AML-193 (cell line): ENCODE data around the gene ATF6.

Experiments
- DNase-seq, 2 experiments: peaks; one replicate each; lab custom pipeline; 2025; lab: John Stamatoyannopoulos, UW

ATF6 gene

DNA sequence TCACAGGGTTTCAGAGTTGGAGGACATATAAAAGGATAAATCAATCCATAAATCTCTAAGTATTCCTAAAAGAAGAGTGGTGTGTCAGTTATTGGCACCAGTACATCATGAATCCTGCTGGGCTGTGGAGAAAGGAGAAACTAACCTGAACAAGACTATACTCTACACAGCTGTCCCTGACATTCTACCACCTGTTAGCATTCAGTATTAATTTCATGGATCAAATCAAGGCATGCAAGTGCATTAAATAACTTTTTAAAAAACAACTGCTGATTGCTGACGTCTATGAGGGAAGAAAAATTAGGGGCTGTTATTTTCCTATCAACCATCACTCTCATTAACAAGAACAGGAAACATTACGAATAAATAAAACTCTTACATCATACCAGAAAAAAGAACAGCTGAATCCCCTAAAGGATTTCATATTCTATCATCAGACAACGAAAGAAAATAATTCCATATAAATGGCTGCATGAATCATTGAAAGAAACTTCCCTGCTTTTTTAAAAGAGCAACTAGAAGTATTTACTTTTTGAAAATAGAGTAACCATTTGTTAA lies 121.7 kb downstream of the ATF6 start:
- DNase-seq, result no peak

DNA sequence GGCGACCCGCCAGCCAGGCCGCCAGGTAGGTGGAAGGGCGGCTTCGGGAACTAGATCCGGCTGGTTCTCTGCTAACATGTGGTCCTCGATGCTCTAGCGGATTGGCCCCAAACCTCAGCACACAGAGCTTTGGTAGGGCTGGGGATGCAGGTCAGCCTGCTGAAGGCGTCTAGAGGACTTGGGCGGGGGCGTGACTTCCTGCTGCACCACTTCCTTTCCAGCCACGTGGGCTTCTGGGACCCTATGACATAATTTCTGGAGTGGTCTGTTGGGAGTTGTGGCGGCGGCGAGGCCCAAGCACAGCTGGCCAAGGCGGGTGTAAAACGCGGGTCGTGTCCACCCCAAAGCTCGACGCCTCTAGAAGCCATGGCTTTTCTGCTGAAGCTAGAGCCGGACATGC lies 124.5 kb downstream of the ATF6 start:
- DNase-seq, result no peak

DNA sequence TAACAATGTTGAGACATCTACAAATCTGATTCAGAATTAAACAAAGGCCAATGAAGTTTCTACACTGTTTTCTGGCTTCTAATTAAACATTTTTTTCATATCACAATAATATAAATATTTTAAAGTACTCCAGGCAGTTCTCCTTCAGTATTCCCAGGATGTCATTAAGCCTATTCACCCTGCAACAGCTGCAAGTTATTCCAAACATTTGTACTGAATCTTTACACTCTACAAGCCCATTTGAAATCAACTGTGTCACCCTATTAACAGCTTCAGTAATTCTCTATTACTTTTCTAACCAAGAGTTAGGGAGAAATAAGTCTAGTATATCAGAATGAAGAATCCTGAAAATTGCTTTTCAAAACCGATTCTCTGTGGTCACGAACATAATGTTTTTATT lies 133.0 kb downstream of the ATF6 start:
- no peak for DNase-seq

DNA sequence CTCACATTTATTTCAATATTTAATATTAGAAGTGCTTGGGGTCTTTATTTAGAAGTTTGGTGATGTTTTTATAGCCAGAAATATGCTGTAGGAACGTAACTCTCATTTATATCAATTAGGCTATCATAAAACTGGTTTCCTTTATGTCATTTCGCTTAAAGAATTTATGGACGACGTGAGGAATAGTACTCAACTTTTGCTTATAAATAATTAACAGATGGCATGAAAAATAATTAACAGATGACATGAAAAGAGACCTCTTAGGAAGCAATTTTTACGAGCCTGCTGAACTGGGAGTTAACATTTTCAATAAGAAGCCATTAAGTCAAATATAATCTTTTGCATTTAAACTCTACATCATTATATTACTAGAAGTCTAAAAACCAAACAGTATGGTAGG lies 134.0 kb downstream of the ATF6 start:
- DNase-seq, result no peak

DNA sequence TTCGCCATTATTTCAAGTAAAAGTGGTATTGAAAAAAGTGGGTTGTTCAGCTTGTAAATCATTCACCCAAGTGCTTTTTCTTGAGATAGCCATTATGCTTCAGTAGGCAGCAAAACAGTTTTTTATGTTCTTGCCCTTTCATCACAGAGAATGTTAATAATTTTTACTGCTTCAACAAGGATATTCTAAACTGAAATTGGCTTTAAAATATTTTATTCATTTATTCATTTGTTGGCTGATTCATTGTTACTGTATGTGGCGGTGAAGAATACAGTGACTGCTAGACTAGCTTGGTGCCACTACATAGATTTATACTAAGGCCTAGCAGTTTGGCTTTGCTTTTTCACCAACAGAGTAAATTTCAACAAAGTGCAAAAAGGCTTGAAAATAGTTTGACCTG lies 136.1 kb downstream of the ATF6 start:
- no peak for DNase-seq

DNA sequence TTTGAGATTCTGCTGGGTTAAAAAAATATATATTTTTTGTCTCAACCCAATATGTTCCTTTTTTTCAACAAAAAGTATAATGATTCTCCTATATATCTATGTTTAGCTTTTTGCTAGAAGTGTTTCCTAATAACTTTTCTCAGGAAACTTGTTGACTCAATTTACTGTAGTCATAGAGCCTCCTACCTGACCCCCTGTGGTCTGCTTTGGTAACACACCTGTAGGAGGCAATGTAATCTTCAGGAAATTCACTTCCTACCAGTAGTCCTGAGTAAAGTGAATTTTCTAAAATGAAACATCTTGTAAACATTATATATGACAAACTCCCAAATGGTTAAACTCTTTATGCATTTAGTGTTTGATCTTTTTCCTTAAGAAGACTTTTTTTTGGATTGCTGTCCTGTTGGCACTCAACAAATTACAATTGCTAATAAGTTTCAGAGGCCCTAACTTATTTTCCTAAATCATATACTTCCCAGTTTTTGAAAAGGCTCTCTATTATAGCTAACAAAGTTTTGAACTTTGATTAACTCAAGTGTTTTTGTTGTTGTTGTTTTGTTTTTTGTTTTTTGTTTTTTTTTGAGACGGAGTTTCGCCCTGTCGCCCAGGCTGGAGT lies 139.3 kb downstream of the ATF6 start:
- DNase-seq, result peak in 1 of 2 experiments; percentile 16

DNA sequence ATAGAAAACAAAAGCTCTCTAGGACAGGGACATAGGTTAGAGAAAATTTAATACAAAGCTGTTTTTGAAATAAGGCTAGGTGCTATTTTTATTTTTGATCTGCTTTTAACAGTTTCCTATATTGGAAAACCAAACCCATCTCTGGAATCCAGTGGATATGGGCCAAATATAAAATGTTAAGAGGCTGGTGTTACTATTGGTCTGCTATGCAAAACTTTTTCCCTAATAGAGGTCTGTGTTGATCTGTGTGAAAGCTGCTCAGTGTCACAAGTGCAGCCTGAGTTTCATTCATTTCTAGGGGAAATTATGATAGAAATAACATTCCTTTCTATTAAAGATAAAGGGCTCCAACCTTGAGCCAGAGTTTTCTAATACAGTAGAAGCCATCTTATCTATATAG lies 141.1 kb downstream of the ATF6 start:
- no peak for DNase-seq

DNA sequence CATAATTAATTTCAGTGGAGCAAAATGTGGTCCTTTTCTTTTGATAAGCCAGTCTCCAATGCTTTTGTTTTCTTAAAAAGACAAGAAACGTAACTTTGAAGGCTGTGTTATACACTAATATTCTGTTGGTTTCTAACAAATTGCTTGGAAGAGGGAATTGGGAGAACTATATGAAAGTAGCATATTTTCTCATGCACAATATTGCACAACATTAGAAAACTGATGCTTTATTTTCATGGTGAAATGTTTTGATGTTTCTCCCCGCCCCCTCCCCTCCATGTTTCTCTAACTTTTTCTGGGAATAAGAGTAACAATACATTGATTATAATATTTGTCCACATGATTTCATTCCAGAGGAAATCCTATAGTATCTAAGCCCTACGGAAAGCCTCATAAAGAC lies 142.1 kb downstream of the ATF6 start:
- DNase-seq, result no peak

DNA sequence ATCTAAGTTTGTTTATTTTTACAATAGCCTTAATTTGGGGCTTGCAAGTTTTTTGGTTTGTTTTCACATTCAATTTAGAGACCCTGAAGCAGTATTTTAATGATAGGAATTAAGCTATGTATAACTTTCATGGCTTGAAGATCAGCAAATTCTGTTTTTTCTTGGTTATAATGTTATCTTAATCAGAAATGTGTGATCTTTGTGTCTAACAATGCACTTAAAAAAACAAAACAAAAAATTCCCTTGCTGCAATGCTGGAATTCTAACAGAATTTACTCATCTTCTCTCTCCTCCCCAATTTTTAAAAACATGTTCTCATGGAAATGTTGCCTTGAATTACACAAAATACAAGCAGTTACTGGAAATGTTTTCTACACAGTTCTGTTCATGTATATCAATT lies 144.5 kb downstream of the ATF6 start:
- no peak for DNase-seq

DNA sequence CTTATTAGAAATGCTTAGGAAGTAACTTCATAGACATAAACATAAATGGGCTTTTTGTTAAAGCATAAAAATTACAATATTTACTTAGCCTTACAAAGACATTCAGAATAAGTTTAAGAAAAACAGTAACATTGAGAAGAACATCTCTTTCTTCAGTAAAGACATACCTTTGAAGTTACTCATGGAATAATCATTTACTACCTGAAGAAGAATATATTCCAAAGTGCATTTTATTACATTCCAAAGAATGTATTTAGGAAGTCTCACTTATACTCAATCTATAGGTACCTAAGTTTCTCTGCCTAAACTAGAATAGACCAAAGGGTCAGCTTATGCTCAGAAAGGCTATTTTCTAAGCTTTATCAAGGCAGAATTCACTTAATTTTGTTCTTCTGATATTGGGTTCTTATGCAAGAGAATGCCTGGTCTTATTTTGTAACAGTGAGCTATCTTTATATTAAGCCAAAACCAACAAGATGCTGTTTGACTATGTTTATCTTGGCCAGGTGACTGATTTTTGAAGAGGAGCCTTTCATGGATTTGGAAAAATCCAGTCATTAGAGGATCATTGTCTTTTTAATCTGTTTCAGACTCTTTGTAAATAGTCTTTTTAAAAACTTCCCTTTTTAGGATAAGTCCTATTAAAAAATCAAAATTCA lies 147.5 kb downstream of the ATF6 start:
- DNase-seq, result no peak

DNA sequence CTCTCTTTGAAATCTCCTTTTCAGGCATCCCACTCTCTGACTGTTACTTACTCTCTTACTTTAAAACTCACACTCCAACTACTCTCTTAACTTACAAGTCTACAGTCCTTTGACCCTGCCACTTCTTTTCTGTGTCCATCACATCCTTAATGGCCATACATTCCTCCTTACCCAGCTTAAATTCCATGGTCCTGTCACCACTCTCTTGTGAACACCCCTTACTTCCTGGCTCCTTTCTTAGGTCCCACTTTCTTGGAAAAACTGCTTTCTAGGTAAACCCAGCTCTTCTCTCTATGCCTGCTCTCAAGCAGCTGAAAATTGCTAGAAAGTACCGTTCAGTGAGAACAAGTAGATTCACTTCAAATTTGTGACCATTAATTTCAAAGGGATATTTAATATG lies 148.5 kb downstream of the ATF6 start:
- no peak for DNase-seq

DNA sequence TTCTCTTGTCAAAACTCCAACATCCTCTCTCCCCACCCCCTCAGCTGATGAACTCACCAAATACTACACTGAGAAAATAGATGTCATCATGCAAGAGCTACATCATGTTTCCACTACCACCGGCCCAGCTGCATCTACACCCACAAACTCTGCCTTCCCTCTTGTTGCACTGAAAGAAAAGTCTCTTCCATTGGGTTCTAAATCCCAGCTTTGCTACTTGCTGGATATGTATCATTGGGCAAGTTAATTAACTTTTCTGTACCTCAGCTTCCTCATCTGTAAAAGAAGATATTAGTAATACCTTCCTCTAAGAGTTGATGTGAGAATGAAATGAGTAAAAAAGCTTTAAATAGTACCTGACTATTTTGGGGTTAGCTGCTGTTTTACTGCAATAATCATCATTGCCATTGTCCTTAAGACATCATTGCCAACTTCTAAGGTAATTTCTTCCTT lies 149.0 kb downstream of the ATF6 start:
- DNase-seq, result no peak

DNA sequence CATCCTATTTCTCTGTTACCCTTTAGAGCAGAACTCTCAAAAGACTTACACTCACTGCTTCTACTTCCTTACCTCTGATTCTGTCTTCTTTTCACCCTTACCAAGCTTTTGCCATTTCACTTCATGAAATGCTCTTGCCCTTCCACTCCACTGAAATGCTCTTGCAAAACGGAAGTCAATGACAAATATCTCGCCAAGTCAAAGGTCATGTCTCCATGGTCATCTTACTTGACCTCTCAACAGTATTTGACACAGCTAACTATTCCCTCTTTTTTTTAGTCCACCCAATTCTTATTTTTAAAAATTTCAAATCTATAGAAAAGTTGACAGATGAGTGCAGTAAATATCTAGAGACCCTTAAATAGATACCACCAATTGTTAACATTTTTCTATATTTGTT lies 149.9 kb downstream of the ATF6 start:
- no peak for DNase-seq

DNA sequence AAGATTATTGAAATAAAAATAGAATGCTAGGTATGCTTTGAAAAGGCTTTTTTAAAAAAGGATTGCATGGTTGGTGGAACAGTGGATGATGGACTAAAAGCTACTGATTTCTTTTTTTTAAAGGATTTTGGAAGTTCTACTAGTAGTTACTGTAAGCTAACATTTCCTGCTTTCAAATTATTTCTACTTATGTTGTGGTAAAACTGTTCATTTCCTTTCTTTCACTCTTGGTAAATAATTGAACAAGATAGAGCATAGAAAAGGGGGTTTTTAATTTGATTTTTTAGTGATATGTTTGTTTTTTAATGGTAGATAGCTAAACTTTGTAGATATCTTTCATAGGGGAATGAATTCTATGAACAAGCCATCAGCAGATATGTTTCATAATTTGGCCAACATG lies 153.1 kb downstream of the ATF6 start:
- no peak for DNase-seq

DNA sequence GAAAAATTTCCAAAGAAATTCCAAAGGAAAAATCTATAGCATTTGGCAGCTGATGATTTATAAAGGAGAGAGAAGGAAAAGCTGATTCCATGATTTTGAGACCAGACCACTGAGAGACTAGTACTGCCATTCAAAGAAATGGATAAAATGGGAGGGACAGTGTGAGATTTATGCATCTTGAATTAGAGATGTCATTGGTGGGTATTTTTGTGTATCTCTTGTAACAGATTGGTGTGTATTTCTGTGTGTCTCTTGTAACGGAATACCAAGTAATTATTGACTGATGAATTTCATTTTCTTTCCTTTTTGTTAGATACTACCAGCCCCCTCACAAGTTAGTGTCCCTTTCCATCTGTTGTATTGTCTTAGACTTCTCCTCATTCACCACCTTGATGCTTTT lies 155.4 kb downstream of the ATF6 start:
- DNase-seq, result no peak

DNA sequence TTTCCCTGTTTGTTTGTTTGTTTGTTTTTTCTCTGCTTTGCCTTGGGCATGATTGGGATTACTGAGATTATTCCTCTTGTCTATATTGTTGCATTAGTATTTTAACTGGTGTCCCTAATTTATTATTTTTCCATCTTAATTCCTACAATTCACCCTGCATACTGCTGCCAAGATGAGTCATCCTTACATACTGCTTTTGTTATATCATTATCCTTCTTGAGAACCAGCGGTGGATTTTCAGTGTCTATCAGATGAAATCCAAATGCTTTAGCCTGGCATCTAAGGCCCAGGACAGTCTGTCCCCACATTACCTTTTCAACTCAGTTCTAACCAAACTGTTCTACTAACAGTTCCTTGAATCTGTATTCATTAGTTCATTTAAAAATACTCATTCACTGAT lies 155.9 kb downstream of the ATF6 start:
- no peak for DNase-seq

DNA sequence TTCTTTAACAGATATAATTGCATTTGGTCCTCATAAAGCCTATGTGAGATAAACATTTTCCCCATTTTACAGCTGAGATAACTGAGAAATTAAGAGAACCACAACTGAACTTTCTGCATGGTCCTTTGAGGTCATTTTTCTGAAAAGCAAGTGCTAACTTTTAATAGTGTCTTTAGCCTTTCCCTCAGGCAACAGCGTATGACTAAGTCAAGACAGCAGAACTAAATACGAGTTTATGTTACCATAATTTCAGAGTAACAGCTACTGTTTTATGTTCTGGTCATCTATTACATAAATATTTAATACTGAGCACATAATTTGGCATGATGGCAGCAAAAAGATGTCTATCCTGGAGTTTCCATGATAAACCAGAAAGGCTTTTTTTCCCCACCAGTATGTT lies 161.9 kb downstream of the ATF6 start:
- no peak for DNase-seq

DNA sequence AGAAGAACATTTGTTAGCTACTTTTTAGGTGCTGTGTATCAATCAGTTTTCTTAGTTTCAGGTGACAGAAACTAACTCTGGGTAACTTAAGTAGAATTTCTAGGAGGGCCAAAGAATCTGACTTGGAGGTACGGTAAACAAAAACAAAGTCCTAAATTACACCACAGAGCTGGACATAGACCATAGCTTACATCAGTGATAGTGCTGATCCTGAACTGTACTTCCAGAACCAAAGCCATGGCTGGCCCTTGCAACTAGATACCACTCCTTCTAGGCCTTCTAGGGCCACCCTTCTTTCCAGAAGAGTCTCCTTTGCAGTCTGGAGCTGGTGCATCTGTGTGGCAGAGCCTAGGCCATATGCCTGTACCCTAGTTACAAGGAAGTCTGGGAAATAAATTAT lies 163.0 kb downstream of the ATF6 start:
- DNase-seq, result no peak

DNA sequence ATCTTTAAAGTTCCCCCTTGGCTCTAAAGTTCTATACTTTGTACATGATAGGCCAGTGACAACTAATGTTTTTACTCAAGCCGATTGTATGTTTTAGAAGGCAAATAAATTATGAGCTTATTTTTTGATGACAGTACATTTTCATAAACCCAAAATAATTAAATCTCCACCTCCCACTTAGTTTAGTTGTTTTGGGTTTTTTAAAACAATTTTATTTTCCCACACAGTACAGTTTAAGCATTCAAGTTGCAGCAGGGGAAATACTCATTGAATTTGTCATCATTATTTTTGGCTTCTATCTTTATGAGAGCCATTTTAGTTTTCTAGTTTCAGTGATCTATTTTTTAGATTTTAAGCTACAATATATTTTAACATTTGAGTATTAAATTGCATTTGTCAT lies 163.9 kb downstream of the ATF6 start:
- DNase-seq, result no peak

DNA sequence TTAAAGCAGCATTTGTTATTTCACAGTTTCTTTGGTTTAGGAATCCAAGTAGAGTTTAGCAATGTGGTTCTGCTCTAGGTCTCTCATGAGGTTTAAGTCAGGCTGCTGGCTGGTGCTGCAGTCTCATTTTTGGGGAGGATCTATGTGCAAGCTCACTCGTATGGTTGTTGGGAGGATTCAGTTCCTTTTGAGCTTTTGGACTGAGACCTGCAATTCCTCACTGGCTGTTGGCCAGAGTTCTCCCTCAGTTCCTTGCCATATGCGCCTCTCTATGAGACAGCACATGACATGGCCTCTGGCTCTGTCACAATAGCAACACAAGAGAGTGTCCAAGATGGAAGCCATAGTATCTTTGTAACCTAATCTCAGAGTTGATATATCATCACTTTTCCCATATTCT lies 166.5 kb downstream of the ATF6 start:
- no peak for DNase-seq

DNA sequence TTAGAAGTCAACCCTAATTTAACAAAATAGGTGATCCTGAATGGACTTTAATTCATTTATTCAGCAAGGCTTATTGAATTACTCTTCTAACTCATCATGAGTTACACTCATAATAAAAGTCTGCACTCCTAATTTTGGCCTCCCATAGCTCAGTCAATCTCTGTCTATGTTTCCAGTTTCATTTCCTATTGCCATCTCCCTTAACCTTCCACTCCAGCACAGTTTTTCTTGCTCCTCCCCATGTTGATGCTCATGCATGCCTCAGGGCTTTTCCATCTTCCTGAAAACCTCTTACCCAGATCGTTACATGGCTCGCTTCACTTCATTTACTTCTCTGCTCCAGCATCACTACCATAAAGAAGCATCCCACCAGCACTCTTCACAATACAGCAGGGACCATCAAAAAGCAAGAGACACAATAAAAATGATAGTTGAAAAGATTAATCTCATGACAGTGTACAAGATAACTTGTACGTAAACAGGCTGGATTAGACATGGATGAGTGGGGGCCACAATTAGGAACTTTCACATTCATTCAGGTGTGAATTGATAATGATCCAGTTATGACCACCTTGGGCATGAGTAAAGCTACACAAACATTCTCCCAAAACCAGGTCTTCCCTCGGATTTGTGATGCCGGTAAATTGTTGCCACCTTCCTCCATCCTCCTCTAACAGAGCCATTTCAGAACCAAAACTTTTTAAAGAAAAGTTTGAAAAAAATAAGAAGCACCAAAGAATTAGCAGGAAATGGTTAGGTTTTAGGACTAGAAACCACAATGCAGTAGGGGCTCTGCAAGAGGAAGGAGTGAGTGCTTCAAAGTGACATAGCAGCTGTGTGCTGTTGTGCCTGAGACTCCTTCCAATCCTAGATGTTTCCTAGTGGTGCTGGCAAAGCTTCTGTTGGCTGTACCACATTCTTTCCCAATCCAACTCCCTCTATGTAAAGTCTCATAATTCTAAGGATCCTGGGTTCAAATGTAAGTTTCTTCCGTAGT lies 167.8 kb downstream of the ATF6 start:
- DNase-seq, result peak in 1 of 2 experiments; percentile 15

DNA sequence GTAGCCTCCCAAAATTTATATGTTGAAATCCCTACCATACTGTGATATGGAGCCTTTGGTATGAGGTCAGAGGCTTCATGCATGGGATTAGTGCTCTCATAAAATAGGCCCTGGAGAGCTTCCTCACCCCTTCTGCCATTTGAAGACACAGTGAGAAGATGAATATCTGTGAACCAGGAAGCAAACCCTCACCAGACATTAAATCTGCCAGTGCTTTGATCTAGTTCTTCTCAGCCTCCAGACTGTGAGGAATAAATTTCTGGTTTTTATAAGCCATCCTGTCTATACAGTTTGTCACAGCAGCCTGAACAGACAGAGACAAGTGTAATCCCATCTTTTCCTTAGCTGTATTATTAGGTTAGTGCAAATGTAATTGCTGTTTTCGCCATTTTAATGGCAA lies 169.1 kb downstream of the ATF6 start:
- no peak for DNase-seq

DNA sequence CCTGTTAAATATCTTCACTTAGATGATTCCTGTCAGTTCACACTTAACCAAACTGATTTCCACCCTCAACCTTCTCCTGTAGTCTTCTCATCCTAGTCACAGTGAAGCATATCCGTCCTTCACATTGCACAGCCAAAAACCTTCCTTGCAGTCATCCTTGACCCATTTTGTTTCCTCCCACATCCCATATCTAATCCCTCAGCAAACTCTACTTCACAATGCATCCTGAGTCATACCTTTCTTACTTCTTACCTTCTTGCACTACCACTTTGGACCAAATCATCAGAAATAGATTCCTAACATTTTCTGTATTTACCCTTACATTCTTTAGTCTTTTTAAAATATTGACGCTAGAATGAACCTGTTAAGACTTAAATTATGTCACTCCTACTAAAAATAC lies 170.7 kb downstream of the ATF6 start:
- no peak for DNase-seq
